ENCODE measurements around the gene AVP.
A peak's percentile ranks its signal among the peaks of the same experiment; 100 is the strongest.
"Not testable (repeated sequence)": the region's sequence is repeated elsewhere in the genome, so short reads cannot be mapped to it uniquely, and the experiment has no call there.

Gene AVP

GRCh38 chr20:3067139-3068014 lies 17.1 kb downstream of the AVP start:
- in situ Hi-C loops (cut with MboI; ENCODE audit: low pct_unique_long_range_greater_than_20kb, low sequenced_read_pairs, unreplicated experiment): no loop called here
- TF ChIP-seq CTCF (IDR thresholded peaks at IDR 0.05; ENCODE audit: extremely low read depth, insufficient read depth, missing control alignments): no peak
- no peak for DNase-seq (ENCODE audit: low spot score)

GRCh38 chr20:3064119-3064518 lies 20.4 kb downstream of the AVP start:
- in situ Hi-C loops (cut with MboI; ENCODE audit: low pct_unique_long_range_greater_than_20kb, low sequenced_read_pairs, unreplicated experiment); DNase-seq (ENCODE audit: low spot score): not testable (repeated sequence)

- no peak for DNase-seq (ENCODE audit: low spot score)
- no peak for TF ChIP-seq CTCF (IDR thresholded peaks at IDR 0.05; ENCODE audit: extremely low read depth, insufficient read depth, missing control alignments)
- in situ Hi-C loops (cut with MboI; ENCODE audit: low pct_unique_long_range_greater_than_20kb, low sequenced_read_pairs, unreplicated experiment): no loop called here
Observed at GRCh38 chr20:3059489-3059888, 25.0 kb downstream of the AVP start.

- no peak for TF ChIP-seq CTCF (IDR thresholded peaks at IDR 0.05; ENCODE audit: extremely low read depth, insufficient read depth, missing control alignments)
- no peak for DNase-seq (ENCODE audit: low spot score)
- in situ Hi-C loops (cut with MboI; ENCODE audit: low pct_unique_long_range_greater_than_20kb, low sequenced_read_pairs, unreplicated experiment): no loop called here
Observed at GRCh38 chr20:3051385-3052019, 33.0 kb downstream of the AVP start.

- no peak for DNase-seq (ENCODE audit: low spot score)
- in situ Hi-C loops (cut with MboI; ENCODE audit: low pct_unique_long_range_greater_than_20kb, low sequenced_read_pairs, unreplicated experiment): no loop called here
- TF ChIP-seq CTCF (IDR thresholded peaks at IDR 0.05; ENCODE audit: extremely low read depth, insufficient read depth, missing control alignments): no peak
Observed at GRCh38 chr20:3047486-3048419, 36.8 kb downstream of the AVP start.

GRCh38 chr20:3046677-3047462 lies 37.7 kb downstream of the AVP start:
- in situ Hi-C loops (cut with MboI; ENCODE audit: low pct_unique_long_range_greater_than_20kb, low sequenced_read_pairs, unreplicated experiment): no loop called here
- peak; percentile 56 for DNase-seq (ENCODE audit: low spot score)
- TF ChIP-seq CTCF (IDR thresholded peaks at IDR 0.05; ENCODE audit: extremely low read depth, insufficient read depth, missing control alignments): no peak

All from GM13977 (cell line).